HL-60 (cell line): Measurements from ENCODE around the gene AMN.

ENCODE experiments used
- GABPA ChIP-seq: IDR thresholded peaks from 2 replicates; pipeline ENCODE4 v1.6.1; 2012; ENCODE audit warnings: low read depth
- POLR2AphosphoS5 ChIP-seq: IDR thresholded peaks from 2 replicates; pipeline ENCODE4 v1.6.1; 2012; ENCODE audit warnings: low read depth
- SPI1 ChIP-seq: IDR thresholded peaks from 2 replicates; pipeline ENCODE4 v1.6.1; 2012; ENCODE audit warnings: low read depth, mild to moderate bottlenecking, borderline replicate concordance
- TF ChIP-seq, protein P1 (sequence below): IDR thresholded peaks from one replicate; pipeline ENCODE4 v1.5.1; 2011; ENCODE audit warnings: low read length, control low read depth, inconsistent platforms; ENCODE audit not compliant: insufficient read depth
- TF ChIP-seq, protein P2 (sequence below): IDR thresholded peaks from 2 replicates; pipeline ENCODE4 v1.6.1; 2012; ENCODE audit warnings: low read depth; ENCODE audit not compliant: insufficient replicate concordance

DNA sequence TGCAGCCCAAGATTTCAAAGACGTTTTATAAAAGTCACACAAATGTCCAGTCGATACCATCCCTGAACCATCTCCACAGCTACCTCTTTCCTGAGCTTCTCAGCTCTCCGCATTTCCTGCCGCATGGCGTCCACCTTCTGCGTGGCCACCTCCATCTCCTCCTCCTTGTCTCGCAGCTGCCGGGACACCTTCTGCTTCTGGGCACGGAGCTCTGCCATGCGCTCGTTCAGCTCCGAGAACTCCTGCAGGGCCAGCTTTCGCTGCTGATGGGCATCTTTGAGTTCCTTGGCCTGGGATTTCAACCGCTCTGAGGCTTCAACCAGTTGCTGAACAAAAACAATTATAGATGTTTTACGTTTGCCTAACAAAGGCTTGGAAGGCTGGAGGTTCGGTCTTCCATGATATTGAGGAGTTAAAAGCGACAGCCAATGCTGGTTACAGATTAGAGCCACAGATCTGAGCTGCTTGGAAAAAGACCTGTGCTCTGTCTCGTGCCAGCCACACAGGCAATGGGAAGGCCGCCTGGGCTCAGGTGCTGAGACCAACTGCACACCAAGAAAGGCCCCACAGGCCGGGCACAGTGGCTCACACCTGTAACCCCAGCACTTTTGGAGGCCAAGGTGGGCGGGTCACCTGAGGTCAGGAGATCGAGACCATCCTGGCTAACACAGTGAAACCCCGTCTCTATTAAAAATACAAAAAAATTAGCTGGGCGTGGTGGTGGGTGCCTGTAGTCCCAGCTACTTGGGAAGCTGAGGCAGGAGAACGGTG is 49.6 kb downstream of the AMN start:
- TF ChIP-seq, protein P1, sequence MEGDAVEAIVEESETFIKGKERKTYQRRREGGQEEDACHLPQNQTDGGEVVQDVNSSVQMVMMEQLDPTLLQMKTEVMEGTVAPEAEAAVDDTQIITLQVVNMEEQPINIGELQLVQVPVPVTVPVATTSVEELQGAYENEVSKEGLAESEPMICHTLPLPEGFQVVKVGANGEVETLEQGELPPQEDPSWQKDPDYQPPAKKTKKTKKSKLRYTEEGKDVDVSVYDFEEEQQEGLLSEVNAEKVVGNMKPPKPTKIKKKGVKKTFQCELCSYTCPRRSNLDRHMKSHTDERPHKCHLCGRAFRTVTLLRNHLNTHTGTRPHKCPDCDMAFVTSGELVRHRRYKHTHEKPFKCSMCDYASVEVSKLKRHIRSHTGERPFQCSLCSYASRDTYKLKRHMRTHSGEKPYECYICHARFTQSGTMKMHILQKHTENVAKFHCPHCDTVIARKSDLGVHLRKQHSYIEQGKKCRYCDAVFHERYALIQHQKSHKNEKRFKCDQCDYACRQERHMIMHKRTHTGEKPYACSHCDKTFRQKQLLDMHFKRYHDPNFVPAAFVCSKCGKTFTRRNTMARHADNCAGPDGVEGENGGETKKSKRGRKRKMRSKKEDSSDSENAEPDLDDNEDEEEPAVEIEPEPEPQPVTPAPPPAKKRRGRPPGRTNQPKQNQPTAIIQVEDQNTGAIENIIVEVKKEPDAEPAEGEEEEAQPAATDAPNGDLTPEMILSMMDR = no peak
- TF ChIP-seq POLR2AphosphoS5 = no peak
- TF ChIP-seq, protein P2, sequence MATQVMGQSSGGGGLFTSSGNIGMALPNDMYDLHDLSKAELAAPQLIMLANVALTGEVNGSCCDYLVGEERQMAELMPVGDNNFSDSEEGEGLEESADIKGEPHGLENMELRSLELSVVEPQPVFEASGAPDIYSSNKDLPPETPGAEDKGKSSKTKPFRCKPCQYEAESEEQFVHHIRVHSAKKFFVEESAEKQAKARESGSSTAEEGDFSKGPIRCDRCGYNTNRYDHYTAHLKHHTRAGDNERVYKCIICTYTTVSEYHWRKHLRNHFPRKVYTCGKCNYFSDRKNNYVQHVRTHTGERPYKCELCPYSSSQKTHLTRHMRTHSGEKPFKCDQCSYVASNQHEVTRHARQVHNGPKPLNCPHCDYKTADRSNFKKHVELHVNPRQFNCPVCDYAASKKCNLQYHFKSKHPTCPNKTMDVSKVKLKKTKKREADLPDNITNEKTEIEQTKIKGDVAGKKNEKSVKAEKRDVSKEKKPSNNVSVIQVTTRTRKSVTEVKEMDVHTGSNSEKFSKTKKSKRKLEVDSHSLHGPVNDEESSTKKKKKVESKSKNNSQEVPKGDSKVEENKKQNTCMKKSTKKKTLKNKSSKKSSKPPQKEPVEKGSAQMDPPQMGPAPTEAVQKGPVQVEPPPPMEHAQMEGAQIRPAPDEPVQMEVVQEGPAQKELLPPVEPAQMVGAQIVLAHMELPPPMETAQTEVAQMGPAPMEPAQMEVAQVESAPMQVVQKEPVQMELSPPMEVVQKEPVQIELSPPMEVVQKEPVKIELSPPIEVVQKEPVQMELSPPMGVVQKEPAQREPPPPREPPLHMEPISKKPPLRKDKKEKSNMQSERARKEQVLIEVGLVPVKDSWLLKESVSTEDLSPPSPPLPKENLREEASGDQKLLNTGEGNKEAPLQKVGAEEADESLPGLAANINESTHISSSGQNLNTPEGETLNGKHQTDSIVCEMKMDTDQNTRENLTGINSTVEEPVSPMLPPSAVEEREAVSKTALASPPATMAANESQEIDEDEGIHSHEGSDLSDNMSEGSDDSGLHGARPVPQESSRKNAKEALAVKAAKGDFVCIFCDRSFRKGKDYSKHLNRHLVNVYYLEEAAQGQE = no peak
- TF ChIP-seq GABPA = no peak
- no peak for TF ChIP-seq SPI1
